ENCODE data around the gene BCLAF1.
A peak's percentile ranks its signal among the peaks of the same experiment; 100 is the strongest.
"Not testable (repeated sequence)": the region's sequence is repeated elsewhere in the genome, so short reads cannot be mapped to it uniquely, and the experiment has no call there.

Gene BCLAF1

DNA sequence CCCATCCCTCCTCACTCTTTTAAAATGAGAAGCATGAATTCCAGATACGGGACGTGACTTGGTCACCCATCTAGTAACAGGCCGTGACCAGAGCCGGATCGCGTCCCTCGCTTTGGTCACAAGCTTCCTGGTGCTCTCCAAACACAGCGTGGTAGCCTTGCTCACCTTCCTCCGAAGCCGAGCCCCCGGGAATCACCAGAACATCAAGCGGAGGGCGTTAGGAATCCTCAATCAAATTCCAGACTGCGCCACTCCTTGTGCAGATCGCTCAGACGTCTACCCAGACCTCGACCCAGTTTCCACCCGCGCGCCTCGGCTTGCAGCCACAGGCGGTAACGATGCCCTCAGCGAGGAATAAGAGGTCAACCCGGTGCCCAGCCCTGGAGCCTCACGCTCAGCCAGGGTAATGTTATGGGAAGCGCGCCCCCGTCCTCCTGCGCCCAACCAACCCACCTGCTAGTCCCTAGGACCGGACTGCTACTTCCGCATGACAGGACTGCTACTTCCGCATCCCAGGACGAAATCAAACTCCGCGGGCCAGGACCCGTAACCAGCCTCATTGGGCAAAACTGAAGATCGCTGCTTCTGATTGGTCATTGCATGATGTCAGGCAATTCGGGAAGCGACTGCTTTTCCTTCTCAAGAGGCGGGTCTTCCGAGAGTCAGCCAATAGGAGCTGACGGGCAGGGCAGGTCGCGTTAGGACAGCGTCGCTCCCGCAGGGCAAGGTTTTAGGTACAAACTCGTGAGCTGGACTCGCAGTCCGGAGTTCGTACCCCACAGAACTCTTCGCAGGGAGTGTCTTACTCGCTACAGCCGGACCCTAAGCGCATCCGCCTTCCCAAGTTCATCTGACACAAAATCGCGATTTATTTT, 39.6 kb downstream of the BCLAF1 start, which contains the start of gene MTFR2:
Gene MTFR2 (minus strand): TSS at position 501 of the 875 bp plus-strand sequence. CDS start 1,212 bp downstream, outside the sequence.
- peak; percentile 44 to 98 (median 87) for DNase-seq

DNA sequence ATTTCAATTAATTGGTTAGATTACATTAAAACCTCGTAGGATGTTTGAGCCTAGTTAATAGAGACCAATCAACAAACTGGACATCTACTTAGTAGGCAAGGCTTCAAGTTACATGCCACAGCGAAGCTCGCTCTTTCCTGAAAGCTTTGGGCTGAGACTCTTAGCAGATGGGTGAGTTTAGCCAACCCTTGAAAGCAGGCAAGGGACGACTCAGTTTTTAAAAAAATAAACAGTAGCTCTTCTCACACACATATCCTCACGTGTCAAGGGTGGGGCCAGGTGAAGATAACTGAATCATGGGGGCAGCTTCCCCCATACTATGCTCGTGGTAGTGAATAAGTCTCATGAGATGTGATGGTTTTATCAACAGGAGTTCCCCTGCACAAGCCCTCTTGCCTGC, 40.3 kb downstream of the BCLAF1 start:
- no peak for DNase-seq

DNA sequence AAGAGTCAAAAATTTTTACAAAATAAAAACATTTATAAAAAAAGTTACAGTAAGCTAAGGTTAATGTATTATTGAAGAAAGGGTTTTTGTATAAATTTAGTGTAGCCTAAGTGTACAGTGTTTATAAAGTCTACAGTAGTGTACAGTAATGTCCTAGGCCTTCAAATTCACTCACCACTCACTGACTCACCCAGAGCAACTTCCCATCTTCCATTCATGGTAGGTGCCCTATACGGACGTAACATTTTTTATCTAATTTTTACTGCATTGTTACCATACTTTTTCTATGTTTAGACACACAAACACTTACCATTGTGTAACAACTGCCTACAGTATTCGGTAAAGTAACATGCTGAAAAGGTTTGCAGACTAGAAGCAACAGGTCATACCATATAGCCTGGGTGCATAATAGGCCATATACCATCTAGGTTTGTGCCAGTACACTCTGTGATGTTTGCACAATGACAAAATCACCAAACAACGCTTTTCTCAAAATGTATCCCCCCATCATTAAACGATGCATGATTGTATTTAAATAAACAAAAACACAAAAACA, 45.5 kb downstream of the BCLAF1 start:
- DNase-seq: no peak

DNA sequence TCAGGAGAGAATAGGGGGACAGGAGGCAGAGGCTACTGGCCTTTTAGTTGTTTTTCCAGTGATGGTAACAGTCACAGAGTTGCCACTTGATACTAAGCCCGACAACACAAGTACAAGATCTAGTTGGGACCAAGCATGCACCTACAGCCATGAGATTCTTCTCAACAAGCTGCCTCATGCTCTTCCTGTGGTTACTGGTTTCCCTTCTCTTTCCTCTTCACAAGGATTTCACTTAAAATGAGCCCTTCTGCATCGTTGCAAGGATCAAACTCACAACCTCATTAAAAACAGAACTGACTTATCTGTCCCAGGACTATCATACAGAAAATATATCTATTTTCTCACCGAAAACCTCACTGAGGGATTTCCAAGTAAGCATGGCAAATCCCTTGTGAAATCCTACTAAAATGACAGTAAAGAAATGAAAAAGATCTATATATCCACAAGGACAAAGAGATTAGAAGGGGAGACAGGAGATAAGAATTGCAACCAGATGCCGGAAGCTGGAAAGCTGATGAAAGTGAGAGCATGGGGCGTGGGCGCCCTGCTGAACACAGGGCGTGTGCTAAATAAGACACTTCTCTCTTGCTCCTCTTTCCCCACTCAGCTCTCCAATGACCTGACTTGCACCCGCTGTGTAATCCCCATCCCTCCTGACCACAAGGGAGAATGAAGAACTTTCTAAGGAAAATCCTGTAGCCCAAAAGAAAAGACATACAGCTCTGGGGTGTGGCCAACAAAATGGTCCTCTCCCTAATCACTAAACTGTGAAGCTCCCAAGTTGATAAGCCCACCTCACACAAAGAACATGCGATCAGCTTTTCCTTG, 53.0 kb downstream of the BCLAF1 start:
- no peak for DNase-seq

DNA sequence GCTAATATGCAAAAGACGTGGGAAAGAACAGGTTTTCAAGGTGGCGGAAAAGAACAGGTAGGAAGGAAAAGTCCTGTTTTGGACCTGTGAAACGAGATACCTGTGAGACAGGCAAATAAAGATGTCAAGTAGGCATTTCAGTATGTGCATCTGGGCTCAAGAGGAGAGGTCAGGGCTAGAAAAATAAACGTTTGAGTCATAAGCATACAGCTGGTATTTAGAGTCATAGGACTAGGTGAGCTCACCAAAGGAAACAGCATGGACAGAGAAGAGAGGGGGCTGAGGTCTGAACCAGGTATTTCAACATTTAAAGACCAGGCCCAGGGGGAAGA, 54.4 kb downstream of the BCLAF1 start:
- DNase-seq: no peak

DNA sequence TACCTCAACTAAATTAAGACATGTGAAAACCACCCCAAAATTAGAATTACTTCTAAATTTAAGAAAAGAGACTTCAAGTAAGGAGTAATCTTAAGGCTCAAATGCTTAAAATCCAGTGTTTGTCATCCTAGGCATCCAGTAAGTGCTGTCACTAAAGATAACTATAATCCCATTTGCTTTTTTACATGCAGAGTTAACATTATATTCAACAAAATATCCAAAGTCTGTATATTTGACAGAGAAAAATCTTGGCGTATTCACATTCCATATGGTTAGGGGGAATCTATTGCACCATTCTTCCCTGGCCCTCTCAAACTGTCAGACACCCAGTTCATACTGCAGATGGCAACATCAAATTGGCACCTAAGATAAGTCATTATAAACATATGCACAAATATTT, 56.9 kb downstream of the BCLAF1 start:
- DNase-seq: no peak

DNA sequence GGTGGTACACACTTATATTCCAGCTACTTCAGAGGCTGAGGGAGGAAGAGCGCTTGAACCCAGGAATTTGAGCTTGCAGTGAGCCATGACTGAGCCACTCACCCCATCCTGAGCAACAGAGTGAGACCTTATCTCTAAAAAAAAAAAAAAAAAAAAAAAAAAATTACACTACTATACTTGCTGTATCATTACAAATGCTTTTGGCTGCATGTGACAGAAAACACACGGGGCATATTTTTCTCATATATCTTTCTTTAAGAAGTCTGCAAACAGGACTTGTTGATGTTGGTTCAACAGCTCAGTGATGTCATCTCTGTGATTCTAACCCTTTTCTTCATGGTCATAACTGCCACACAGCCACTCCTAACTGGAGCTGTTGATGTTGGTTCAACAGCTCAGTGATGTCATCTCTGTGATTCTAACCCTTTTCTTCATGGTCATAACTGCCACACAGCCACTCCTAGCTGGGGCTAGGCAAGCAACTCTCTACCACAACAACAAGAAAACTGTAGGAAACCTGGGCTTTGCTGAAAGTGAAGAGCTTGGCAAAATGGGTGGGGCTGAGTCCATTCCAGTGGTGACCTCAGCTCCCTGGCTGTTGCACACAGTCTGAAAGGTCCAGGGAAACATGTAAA, 59.3 kb downstream of the BCLAF1 start:
- DNase-seq: no peak

DNA sequence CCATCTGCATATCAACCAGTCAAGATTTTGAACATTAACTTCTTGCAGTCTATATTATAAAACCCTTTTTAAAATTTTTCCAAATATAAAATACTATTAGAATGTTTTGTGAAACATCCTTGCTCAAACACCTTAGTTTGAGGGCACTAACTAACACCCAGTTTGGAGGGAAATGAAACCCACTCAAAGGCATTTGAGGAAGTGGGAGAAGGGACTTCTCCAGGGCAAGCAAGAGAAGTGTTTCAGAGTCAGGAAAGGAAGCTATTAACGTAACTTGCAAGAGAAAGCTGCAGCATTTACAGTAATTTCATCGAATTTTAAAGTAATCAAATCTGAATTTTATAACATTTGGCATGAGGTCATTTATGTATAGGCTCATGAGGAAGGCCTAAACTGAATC, 60.8 kb downstream of the BCLAF1 start:
- DNase-seq: no peak

DNA sequence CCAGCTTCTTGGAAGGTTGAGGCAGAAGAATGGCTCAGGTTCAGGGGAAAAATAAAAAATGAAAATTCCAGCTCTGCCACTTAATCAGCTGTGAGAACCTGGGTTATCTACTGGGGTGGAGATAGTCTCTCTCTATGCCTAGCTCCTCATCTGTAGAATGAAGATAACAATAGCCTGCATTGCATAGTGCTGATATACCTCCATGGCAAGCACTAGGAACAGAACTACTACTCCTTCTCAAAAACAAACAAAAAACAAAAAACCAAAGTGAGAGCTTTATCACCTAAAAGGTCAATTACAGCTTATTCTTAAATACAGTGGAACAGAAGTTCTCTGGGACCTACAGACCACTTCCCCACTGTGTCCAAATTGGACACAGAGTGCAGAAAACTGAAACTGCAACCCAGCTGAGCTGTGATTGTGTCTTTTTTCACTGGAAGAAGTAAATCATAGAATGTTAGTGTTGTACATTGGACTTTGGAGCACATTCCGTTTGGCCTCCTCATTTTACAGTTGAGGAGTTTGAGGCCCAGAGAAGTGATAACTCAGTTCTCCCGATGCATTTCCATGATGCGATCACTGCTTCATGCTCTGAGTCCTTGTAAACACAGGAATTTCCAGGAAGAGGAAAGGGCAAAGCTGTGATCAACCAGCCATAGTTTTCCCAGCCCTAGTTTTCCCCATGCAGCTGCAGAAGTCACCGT, 62.8 kb downstream of the BCLAF1 start:
- DNase-seq: no peak

DNA sequence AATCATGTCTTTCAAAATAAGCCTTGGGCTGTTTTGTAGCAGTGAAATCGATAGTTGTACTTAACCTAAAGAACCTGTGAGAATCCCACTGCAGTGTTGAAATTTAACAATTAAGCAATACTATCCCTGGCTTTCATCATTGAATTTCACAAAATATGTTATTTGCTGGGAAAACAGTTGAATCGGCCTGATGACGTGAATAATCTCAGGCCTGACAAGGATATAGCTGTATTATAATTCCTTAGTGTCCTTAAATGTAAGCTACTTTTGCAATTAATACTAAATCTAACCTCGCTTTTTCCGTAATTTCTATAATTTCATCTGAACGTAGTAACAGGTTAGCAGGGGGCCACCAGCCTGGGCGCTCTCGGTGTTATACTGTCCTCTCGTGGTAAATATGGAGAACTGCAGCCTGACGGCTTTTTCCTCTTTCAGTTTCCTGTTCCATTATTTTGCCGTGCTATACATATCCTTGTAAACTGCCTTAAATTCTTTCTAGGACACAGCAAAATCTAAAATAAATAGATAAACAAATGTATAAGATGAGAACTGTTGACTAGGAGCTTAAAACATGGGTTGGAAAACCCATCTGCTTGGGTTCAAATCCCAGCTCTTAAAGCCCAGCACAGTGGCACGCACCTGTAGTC, 63.5 kb downstream of the BCLAF1 start:
- DNase-seq: peak in 28 of 51 donors; percentile 1 to 64 (median 20)

DNA sequence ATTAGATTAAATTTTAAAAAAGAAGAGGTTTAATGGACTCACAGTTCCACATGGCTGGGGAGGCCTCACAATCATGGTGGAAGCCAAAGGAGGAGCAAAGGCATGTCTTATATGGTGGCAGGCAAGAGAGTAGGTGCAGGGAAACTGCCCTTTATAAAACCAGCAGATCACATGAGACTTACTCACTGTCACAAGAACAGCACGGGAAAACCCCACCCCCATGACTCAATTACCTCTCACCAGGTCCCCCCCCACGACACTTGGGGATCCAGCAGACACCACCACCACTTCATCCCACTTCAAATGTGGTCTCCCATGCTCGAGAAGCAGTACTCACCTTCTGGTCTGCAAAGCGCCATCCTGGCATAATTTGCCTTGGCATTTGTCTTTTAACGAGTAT, 64.2 kb downstream of the BCLAF1 start:
- no peak for DNase-seq

DNA sequence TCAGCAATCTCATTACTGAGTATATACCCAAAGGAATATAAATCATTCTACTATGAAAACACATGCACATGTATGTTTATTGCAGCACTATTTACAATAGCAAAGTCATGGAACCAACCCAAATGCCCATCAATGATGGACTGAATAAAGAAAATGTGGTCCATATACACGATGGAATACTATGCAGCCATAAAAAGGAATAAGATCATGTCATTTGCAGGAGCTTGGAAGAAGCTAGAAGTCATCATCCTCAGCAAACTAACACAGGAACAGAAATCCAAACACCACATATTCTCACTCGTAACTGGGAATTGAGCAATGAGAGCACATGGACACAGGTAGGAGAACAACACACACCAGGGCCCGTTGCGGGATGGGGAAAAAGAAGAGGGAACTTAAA, 64.7 kb downstream of the BCLAF1 start:
- DNase-seq: not testable (repeated sequence)

DNA sequence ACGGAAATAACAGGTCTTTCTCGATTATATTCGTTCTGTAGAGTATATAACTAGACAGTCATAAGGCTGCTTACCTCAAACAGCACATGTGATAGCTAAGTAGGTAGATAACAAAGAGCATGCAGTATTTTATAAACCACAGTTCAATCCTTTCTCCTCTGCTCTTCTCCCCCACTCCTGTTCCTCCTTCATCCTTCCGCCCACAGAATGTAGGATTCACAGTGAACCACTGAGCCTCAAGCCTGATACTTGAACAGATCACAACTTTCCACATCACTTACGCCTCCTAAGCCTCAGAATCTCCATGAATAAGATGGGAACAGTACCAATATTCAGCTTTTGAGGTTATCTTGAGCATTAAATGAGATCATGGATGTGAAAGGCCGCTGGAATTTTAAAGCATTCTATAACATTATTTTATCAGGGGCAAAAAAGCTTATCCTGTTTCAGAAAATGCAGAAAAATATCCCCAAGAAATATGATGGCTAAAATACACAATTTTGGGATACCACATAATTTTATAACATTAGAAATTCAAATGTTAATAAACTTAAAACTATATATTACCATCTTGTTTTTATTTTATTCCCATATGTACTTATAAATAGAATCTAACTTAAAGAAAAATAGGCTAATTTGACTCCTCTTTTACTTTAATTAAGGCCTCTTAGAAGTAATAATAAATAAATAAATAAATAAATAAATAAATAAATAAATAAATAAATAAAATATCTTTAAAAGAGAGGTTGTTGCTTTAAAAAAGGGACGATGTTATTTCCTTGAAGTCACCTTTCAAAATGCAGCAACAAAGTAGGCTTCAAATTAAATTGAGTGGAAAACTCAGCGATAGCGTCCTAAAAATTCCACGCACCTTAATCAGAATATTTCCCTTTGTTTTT, 72.9 kb downstream of the BCLAF1 start:
- DNase-seq: no peak

DNA sequence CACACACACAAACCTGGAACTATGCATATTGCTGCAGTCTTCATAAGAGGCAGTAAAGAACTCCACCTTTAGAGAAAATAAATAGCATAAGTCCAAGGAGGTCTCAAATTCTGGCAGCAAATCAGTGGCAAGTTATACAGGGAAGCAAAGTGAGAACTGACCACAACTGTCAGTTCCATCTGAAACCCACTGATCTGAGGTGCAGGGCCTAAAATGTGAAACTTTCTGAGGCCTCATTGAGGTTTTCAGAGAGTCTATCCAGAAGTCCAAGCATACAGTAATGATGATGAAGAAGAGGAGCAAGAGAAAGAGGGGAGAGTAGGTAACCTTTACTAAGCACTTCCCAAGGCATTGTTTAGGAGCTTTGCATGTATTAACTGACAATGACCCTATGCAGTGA, 75.8 kb downstream of the BCLAF1 start:
- no peak for DNase-seq

DNA sequence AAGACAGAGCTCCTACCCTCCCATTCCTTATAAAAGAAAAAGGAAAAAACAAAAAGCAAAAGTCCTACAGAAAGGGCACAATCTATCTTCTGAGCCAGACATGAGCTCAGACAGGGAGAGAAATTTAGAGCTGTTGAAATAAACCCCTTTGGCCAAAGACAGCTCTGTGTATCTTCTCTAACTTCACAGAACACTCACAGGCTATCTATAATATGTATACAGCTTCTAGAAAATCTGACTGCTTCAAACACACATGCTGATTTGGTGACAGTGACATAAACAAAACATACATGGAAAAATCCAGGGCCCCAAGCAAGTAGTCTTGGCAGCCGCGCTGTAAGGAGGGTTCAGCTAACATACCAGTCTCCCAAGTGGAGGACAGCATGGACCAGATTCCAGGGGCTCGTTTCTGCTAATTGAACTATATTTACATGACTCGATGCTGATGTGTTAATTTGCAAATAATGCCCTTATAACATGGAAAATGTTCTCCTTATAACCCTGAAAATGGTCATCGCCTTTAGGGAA, 76.6 kb downstream of the BCLAF1 start:
- DNase-seq: no peak

DNA sequence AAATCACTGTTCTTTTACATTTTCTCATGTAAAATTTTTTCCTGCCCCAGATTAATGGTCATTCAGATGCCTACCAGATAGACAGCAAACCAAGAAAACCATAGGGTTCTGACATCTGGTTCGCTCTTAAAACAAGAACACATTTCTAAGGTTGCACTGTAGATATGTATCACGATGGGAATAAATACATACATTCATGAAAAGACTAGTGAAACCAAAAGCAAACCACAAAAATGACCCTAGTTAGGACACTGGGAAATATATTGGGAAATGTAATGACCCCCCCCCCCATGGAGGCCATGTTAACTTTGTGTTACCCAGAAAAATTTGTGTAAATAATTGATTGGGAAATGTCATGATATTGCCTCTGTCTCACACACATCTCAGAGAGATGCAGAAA, 77.0 kb downstream of the BCLAF1 start:
- DNase-seq: no peak

DNA sequence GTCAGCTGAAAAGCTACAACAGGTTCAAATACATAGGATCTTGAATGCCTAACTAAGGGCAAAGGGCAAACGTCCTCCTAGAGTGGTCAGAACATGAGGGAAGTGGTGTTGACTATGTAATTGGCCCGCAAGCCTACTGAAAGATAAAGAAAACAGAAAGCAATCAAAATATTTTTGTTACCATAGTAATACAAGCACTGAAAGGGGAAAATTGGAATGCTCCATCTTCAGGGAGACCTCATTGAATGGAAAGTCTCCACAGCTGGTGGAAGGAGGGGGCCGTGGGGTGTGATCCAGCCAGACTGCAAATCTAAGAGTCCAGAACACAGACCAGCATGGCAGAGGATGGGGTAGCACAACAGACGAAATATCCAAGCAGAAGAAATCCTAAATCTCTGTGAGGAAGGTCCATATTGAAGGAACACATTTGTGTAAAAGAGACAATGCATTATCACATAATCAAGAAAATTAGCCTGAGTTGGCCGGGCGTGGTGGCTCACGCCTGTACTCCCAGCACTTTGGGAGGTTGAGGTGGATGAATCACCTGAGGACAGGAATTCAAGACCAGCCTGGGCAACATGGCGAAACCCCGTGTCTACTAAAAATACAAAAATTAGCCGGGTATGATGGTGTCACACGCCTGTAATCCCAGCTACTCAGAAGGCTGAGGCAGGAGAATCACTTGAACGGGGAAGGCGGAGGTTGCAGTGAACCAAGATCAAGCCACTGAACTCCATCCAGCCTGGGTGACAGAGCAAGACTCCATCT, 79.1 kb downstream of the BCLAF1 start:
- DNase-seq: no peak

DNA sequence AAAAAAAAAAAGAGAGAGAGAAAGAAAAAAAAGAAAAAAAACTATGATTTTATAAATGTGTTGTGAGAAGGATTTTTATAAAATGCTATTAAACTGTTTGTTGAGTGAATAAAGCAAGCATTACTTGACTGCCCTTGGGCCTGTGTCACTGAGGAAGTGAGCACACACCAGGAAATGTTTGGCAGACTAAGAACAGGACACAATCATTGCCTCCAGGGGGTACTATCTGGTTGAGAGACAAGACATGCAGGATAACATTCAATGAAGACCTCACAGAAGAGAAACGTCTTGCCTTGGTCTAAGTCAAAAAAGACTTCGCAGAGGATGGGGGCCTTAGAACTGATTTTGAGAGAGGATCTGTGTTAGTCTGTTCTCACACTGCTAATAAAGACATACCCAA, 80.2 kb downstream of the BCLAF1 start:
- no peak for DNase-seq

DNA sequence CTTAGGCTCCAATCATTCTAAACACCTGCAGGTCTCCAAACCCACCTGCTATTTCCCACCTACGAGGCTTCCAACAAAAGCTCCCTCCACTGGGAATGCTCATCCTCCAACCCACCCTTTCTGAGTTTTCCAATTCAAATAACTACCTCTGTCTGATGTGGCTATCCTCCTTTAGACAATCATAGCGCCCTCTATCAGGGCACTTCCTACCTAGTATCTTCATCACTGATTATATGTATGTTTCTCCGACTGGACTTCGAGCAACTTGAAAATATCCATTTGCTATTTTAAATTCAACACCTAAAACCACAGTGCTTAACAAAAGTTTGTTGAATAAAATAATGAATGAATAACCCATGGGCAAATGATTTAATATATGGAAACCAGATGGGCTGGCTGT, 80.9 kb downstream of the BCLAF1 start:
- DNase-seq: no peak

All from hypothalamus (tissue), 51 donors.